A673 (cell line): Measurements from ENCODE around the gene SRD5A1. TPM values are rescaled to one million over a fixed set of nuclear protein-coding genes. Genes with fewer than 3 reads are reported as not detected.

Experiments used
- BruUV-seq: library from RNA; stranded (reverse); fragments of 400-500 nt; replicated peaks from 2 replicates; lab custom pipeline; 2021; lab: Mats Ljungman, UMichigan
- CTCF ChIA-PET: fragments of 300-600 bp; sonication (Branson Sonifier 250); formaldehyde crosslinking; loops from one replicate; lab custom pipeline; 2022; ENCODE audit warnings: antibody characterized with exemption; lab: Charles Lee
- POLR2A ChIA-PET: fragments of 300-600 bp; sonication (Branson Sonifier 250); formaldehyde crosslinking; loops from one replicate; lab custom pipeline; 2022; ENCODE audit warnings: antibody characterized with exemption; ENCODE audit not compliant: low non-redundant PET; lab: Charles Lee
- DNase-seq: peaks from one replicate; pipeline ENCODE4 v3.0.0-alpha.2; 2015; ENCODE audit warnings: low spot score
- H3K27ac ChIP-seq: fragments of 200-600 bp; sonication (generic); 2 replicates; pipeline ENCODE4 v1.5.1; 2016; ENCODE audit warnings: mixed run types, low read depth, mild to moderate bottlenecking, mixed read lengths, antibody characterized with exemption, low read length; ENCODE audit not compliant: poor library complexity, severe bottlenecking
- H3K27me3 ChIP-seq: fragments of 200-600 bp; sonication (generic); replicated peaks from 2 replicates; pipeline ENCODE4 v1.6.1; 2017; ENCODE audit warnings: mixed run types, low read depth, mild to moderate bottlenecking, mixed read lengths, antibody characterized with exemption, low read length; ENCODE audit not compliant: insufficient read depth, poor library complexity
- H3K36me3 ChIP-seq: fragments of 200-600 bp; sonication (generic); 2 replicates; pipeline ENCODE4 v1.6.1; 2016; ENCODE audit warnings: mixed run types, mild to moderate bottlenecking, mixed read lengths, antibody characterized with exemption, low read length; ENCODE audit not compliant: insufficient read depth, poor library complexity, severe bottlenecking
- H3K4me1 ChIP-seq: fragments of 200-600 bp; sonication (generic); 2 replicates; pipeline ENCODE4 v1.6.1; 2017; ENCODE audit warnings: mixed run types, mild to moderate bottlenecking, mixed read lengths, antibody characterized with exemption, low read length; ENCODE audit not compliant: insufficient read depth, poor library complexity, severe bottlenecking
- H3K4me3 ChIP-seq: fragments of 200-600 bp; sonication (generic); 2 replicates; pipeline ENCODE4 v1.5.1; 2016; ENCODE audit warnings: low read depth, mixed run types, mild to moderate bottlenecking, mixed read lengths, low read length; ENCODE audit not compliant: poor library complexity, severe bottlenecking
- H3K9me3 ChIP-seq: fragments of 200-600 bp; sonication (generic); 2 replicates; pipeline ENCODE4 v1.6.1; 2016; ENCODE audit warnings: mixed run types, low read depth, mild to moderate bottlenecking, mixed read lengths, antibody characterized with exemption, low read length; ENCODE audit not compliant: poor library complexity, severe bottlenecking
- CTCF ChIP-seq: fragments of 300-800, 200-600 bp; sonication (generic); conservative IDR thresholded peaks from 2 replicates; pipeline ENCODE4 v1.5.1; 2017; ENCODE audit warnings: low read depth, mild to moderate bottlenecking, antibody characterized with exemption, low read length, moderate library complexity, mixed read lengths
- EZH2 ChIP-seq: fragments of 200-600 bp; sonication (generic); IDR thresholded peaks from 2 replicates; pipeline ENCODE4 v1.6.1; 2017; ENCODE audit warnings: borderline replicate concordance, low read depth, mild to moderate bottlenecking, mixed read lengths, antibody characterized with exemption, low read length; ENCODE audit not compliant: poor library complexity, severe bottlenecking
- intact Hi-C: fragments of 100-400 bp; cut with micrococcal nuclease; formaldehyde crosslinking; loops from one replicate; pipeline ENCODE4 v1.10.0; 2022; ENCODE audit not compliant: unreplicated experiment
- total RNA-seq: library from RNA; stranded (reverse); gene quantifications from 2 replicates; pipeline ENCODE4 v1.2.3, GENCODE V29; 2021

Gene SRD5A1
- total RNA-seq, 1 experiment from 2014 or later = 32.0 TPM

GRCh38 chr5:6702633-6703032 lies 69.4 kb downstream of the SRD5A1 start:
- Histone ChIP-seq H3K36me3 (no peaks in the 10 kb centered on the region), H3K4me3 (no peak overlapping the region), H3K9me3 (no peaks in the 10 kb centered on the region), H3K27me3 (no peaks in the 10 kb centered on the region), H3K4me1 (no peaks in the 10 kb centered on the region), H3K27ac (no peak overlapping the region)
- no TSS peak for BruUV-seq
- TF ChIP-seq EZH2 (no peak), CTCF (no peak)
- intact Hi-C loops = no loop called here
- DNase-seq = no peak
- CTCF ChIA-PET = no interaction called here
- POLR2A ChIA-PET = no interaction called here

DNA sequence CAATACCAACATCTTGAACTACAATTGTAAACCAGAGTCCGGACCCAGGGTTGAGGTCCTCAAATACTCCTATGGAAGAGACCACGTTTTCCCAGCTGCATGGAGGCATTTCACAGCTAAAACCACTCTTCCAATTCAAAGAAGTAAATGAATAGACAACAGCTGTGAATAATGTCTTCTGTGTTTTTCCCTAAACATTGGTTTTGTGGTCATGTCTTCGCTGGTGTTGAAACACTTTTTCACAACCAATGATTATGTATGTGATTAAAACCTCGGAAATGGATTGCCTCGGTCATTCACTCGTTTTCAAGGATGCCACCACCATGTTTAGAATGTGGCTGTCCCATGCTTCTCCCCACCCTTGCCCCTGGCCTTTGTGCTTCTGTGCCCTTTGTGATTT lies 70.6 kb downstream of the SRD5A1 start:
- ChIA-PET POLR2A (no interaction called here), CTCF (no interaction called here)
- TF ChIP-seq CTCF (no peak), EZH2 (no peak)
- no peak overlapping the region for H3K4me3 ChIP-seq
- no TSS peak for BruUV-seq
- intact Hi-C loops = no loop called here
- no peaks in the 10 kb centered on the region for H3K9me3 ChIP-seq
- no peak overlapping the region for H3K27ac ChIP-seq
- H3K4me1 ChIP-seq = no peaks in the 10 kb centered on the region
- H3K36me3 ChIP-seq = no peaks in the 10 kb centered on the region
- H3K27me3 ChIP-seq = no peaks in the 10 kb centered on the region
- no peak for DNase-seq

GRCh38 chr5:6704361-6704851 lies 71.2 kb downstream of the SRD5A1 start:
- BruUV-seq = no TSS peak
- ChIA-PET CTCF (no interaction called here), POLR2A (no interaction called here)
- Histone ChIP-seq H3K36me3 (no peaks in the 10 kb centered on the region), H3K4me1 (no peaks in the 10 kb centered on the region), H3K4me3 (no peak overlapping the region), H3K27ac (no peak overlapping the region), H3K27me3 (no peaks in the 10 kb centered on the region), H3K9me3 (no peaks in the 10 kb centered on the region)
- intact Hi-C loops = no loop called here
- TF ChIP-seq EZH2 = no peak
- DNase-seq = no peak

- no peak for TF ChIP-seq CTCF
- no peak for TF ChIP-seq EZH2
- no peaks in the 10 kb centered on the region for H3K27me3 ChIP-seq
- no peak for DNase-seq
- CTCF ChIA-PET = no interaction called here
- no peak overlapping the region for H3K27ac ChIP-seq
- no peaks in the 10 kb centered on the region for H3K9me3 ChIP-seq
- BruUV-seq = no TSS peak
- POLR2A ChIA-PET = no interaction called here
- H3K36me3 ChIP-seq = no peaks in the 10 kb centered on the region
- intact Hi-C loops = no loop called here
- H3K4me1 ChIP-seq = no peaks in the 10 kb centered on the region
- no peak overlapping the region for H3K4me3 ChIP-seq
These were observed 71.8 kb downstream of the SRD5A1 start for GRCh38 chr5:6705088-6705487.
